K562 (cell line): ENCODE measurements around the gene MPL. TPM values are rescaled to one million over a fixed set of nuclear protein-coding genes. Genes with fewer than 3 reads are reported as not detected.

Experiments
- ATAC-seq: fragments of 200-7000 bp; cut with Tn5 transposase; 3 replicates; pipeline ENCODE4 v1.9.1; 2020; ENCODE audit warnings: moderate library complexity
- BruUV-seq: library from RNA; stranded (reverse); fragments of 400-500 nt; replicated peaks from 2 replicates; lab custom pipeline; 2021; lab: Mats Ljungman, UMichigan
- CTCF ChIA-PET: fragments of 300-600 bp; formaldehyde crosslinking; extraction: SDS; loops from one replicate; lab custom pipeline; 2021; ENCODE audit warnings: low intra/inter-chr PET ratio; lab: Yijun Ruan, JAX
- POLR2A ChIA-PET: fragments of 300-600, 350-650 bp; sonication (Branson Sonifier 250); formaldehyde crosslinking; extraction: SDS; loops from one replicate; lab custom pipeline; 2021; ENCODE audit warnings: antibody characterized with exemption, inconsistent platforms; lab: Yijun Ruan, JAX
- DNase-seq, 4 experiments: peaks; one replicate each; pipeline versions ENCODE4 v3.0.0 to v3.0.0-alpha.2; 2011 to 2018; ENCODE audit warnings: low spot score in 3 of 4, mixed read lengths in 3 of 4; ENCODE audit errors: extremely low read depth in 1 of 4
- FAIRE-seq: peaks from 2 replicates; lab custom pipeline; 2011; peaks lifted over from hg19 to GRCh38; lab: Jason Lieb, UNC
- H2AFZ ChIP-seq: 2 replicates; pipeline ENCODE4 v1.6.0; 2011; ENCODE audit warnings: low read depth, low read length, control low read depth, inconsistent platforms
- H3K27ac ChIP-seq: fragments of 200-600 bp; 3 replicates; pipeline ENCODE4 v1.8.0; 2011; ENCODE audit warnings: low read depth, mild to moderate bottlenecking, control low read depth, inconsistent platforms, low read length, moderate library complexity, mixed read lengths; ENCODE audit errors: extremely low read depth
- H3K27me3 ChIP-seq, 2 experiments: fragments of 300-600 bp in 1 of 2; 2 replicates in 1 of 2; 3 replicates in 1 of 2; pipeline versions ENCODE4 v1.6.0 to v1.8.0; 2011; ENCODE audit warnings: inconsistent platforms in 2 of 2, low read length in 2 of 2, mild to moderate bottlenecking in 1 of 2, mixed read lengths in 1 of 2, moderate library complexity in 1 of 2; ENCODE audit not compliant: control insufficient read depth in 2 of 2, insufficient read depth in 2 of 2
- H3K36me3 ChIP-seq: fragments of 300-600 bp; 3 replicates; pipeline ENCODE4 v1.8.0; 2011; ENCODE audit warnings: mild to moderate bottlenecking, low read length, inconsistent platforms; ENCODE audit not compliant: control insufficient read depth, insufficient read depth
- H3K4me1 ChIP-seq, 2 experiments: fragments of 200-600 bp in 1 of 2; replicated peaks in 1 of 2; 2 replicates in 1 of 2; 3 replicates in 1 of 2; pipeline versions ENCODE4 v1.5.1 to v1.8.0; 2011; ENCODE audit warnings: inconsistent platforms in 2 of 2, low read length in 2 of 2, mild to moderate bottlenecking in 1 of 2, mixed read lengths in 1 of 2, moderate library complexity in 1 of 2; ENCODE audit not compliant: control insufficient read depth in 2 of 2, insufficient read depth in 2 of 2
- H3K4me2 ChIP-seq: 2 replicates; pipeline ENCODE4 v1.6.1; 2011; ENCODE audit warnings: low read length, control low read depth, inconsistent platforms, mixed read lengths; ENCODE audit not compliant: insufficient read depth
- H3K4me3 ChIP-seq: fragments of 200-600 bp; sonication (generic), shearing (Covaris generic); 2 replicates; pipeline ENCODE4 v1.5.1; 2016; ENCODE audit warnings: control low read depth, inconsistent platforms
- H3K79me2 ChIP-seq: fragments of 200-600 bp; 3 replicates; pipeline ENCODE4 v1.8.0; 2011; ENCODE audit warnings: low read length, inconsistent platforms; ENCODE audit not compliant: control insufficient read depth, insufficient read depth
- H3K9ac ChIP-seq, 2 experiments: 2 replicates each; pipeline versions ENCODE4 v1.6.0 to v1.6.1; 2011; ENCODE audit warnings: low read depth in 2 of 2, low read length in 2 of 2, control low read depth in 1 of 2, inconsistent platforms in 1 of 2, mild to moderate bottlenecking in 1 of 2, mixed read lengths in 1 of 2; ENCODE audit not compliant: insufficient read depth in 1 of 2
- H3K9me1 ChIP-seq: one replicate; pipeline ENCODE4 v1.6.0; 2011; ENCODE audit warnings: inconsistent platforms, mild to moderate bottlenecking, low read length, moderate library complexity; ENCODE audit not compliant: control insufficient read depth, insufficient read depth
- H3K9me3 ChIP-seq: replicated peaks from 2 replicates; pipeline ENCODE4 v1.5.1; 2011; ENCODE audit warnings: low read depth, low read length, inconsistent platforms; ENCODE audit not compliant: control insufficient read depth, insufficient read depth
- H4K20me1 ChIP-seq: replicated peaks from 2 replicates; pipeline ENCODE4 v1.6.1; 2011; ENCODE audit warnings: low read length, inconsistent platforms, mixed read lengths; ENCODE audit not compliant: control insufficient read depth, insufficient read depth
- CEBPB ChIP-seq: fragments of 450-650 bp; IDR thresholded peaks from 2 replicates; pipeline ENCODE4 v1.6.1; 2016; ENCODE audit warnings: missing genetic modification characterization, missing compliant biosample characterization
- EZH2 ChIP-seq: IDR thresholded peaks from 2 replicates; pipeline ENCODE4 v1.6.1; 2012; ENCODE audit warnings: low read depth, mild to moderate bottlenecking, inconsistent platforms, low read length, borderline replicate concordance
- NR2F6 ChIP-seq: fragments of 450-650 bp; formaldehyde crosslinking; IDR thresholded peaks from 2 replicates; pipeline ENCODE4 v1.4.0; 2020; ENCODE audit warnings: mild to moderate bottlenecking
- ZNF57 ChIP-seq: fragments of 450-650 bp; formaldehyde crosslinking; IDR thresholded peaks from 2 replicates; pipeline ENCODE4 v1.4.0; 2020; ENCODE audit warnings: mild to moderate bottlenecking, moderate library complexity
- WGBS: fragments of 100-300 bp; shearing (Covaris generic); methylation state at CpG from one replicate; pipeline ENCODE4 v1.1.6; 2016; ENCODE audit warnings: low coverage, mixed read lengths; ENCODE audit not compliant: insufficient coverage; ENCODE audit errors: missing lambda C conversion rate; 5-methylcytosine and 5-hydroxymethylcytosine counted together
- in situ Hi-C: fragments of 300-500 bp; cut with MboI; formaldehyde crosslinking; loops from 4 replicates; pipeline ENCODE4 v1.15.0; 2018; ENCODE audit warnings: inconsistent platforms, mixed read lengths
- intact Hi-C: fragments of 100-400 bp; cut with micrococcal nuclease; formaldehyde crosslinking; loops from 2 replicates; pipeline ENCODE4 v1.14.2; 2022
- polyA plus RNA-seq, 8 experiments: library from polyadenylated mRNA; depleted of rRNA in 4 of 8; stranded (reverse) in 5 of 8; unstranded in 3 of 8; fragments of >200 nt; fragmentation: Nextera tagmentation in 2 of 8; fragmentation: Illumina TruSeq in 1 of 8; extraction: Ambion mirVana in 2 of 8; extraction: Trizol in 1 of 8; gene quantifications; 2 replicates each; pipeline versions ENCODE4 v1.2.1 to v1.2.3, GENCODE V29; 2011 to 2014; ENCODE audit warnings: inconsistent platforms in 1 of 8, missing spikeins in 1 of 8
- total RNA-seq, 7 experiments: library from RNA; depleted of rRNA in 6 of 7; stranded (reverse); fragments of >200 nt in 6 of 7; fragmentation: Illumina TruSeq in 2 of 7; extraction: Trizol in 2 of 7; gene quantifications; 2 replicates each; pipeline versions ENCODE4 v1.2.1 to v1.2.3, GENCODE V29; 2011 to 2021; ENCODE audit warnings: low replicate concordance in 1 of 7
- TF ChIP-seq, protein P1 (sequence below): sonication (generic); formaldehyde crosslinking; IDR thresholded peaks from 2 replicates; pipeline ENCODE4 v1.8.0; 2022; ENCODE audit warnings: mild to moderate bottlenecking, low read depth, missing genetic modification reagents

The MPL gene
- total and polyA plus RNA-seq, 9 of the 15 experiments (the other 6 are each of a cell fraction or from before 2014, with no cell fraction given): not detected

DNA sequence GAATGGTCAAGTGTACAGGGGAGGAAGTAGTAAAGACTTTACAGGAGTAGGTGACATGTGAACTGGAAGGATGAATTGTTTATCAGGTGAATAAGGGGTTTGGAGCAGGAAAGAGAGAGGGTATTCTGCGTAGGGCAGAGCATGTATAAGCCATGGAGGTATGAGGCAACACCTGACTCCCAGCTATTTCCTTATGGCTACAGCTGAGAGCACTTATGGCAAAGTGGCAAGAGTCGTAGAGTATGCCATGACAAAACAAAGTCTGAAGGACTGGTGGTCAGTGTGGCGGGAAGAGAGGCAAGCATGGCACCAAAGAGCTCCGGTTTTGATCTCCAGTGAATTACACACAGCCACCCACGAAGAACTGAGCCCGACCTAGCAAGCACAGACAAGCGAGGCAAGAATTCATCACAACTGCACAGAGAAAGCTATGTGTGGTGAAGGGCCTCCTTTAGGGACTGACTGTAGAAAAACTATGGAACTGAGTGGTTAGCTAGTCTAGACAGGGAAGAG is 39.2 kb downstream of the MPL start:
- intact Hi-C loops: no loop called here
- H3K4me3 ChIP-seq: no peak overlapping the region
- FAIRE-seq (no peak), DNase-seq (no peak)
- no peak overlapping the region for H2AFZ ChIP-seq
- H4K20me1 ChIP-seq: 0 out of 2 replicates have a peak, but pooled peaks cover 3% of the 10 kb centered on the region
- H3K27me3 ChIP-seq: no peaks in the 10 kb centered on the region
- in situ Hi-C loops: no loop called here
- TF ChIP-seq NR2F6 (CRISPR knock-in tag) (no peak), ZNF57 (CRISPR knock-in tag) (no peak), EZH2 (no peak), CEBPB (no peak)
- TF ChIP-seq, protein P1, sequence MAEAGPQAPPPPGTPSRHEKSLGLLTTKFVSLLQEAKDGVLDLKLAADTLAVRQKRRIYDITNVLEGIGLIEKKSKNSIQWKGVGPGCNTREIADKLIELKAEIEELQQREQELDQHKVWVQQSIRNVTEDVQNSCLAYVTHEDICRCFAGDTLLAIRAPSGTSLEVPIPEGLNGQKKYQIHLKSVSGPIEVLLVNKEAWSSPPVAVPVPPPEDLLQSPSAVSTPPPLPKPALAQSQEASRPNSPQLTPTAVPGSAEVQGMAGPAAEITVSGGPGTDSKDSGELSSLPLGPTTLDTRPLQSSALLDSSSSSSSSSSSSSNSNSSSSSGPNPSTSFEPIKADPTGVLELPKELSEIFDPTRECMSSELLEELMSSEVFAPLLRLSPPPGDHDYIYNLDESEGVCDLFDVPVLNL (CRISPR knock-in tag): no peak
- TF ChIP-seq, all 486 proteins: peak for 0
- no peak overlapping the region for H3K4me2 ChIP-seq
- no peaks in the 10 kb centered on the region for H3K9me3 ChIP-seq
- peaks cover 0 to 11% of the 10 kb centered on the region in 2 experiments; a peak in 2 of 5 replicates for H3K4me1 ChIP-seq
- H3K36me3 ChIP-seq: peaks cover 3% of the 10 kb centered on the region; the same call in 1 of the 3 replicates
- H3K27ac ChIP-seq: no peak overlapping the region
- H3K79me2 ChIP-seq: no peaks in the 10 kb centered on the region
- ChIA-PET POLR2A (interaction anchor here (0.6 to 7.2 kb wide), 6 partner anchors 9 to 74 kb away, joined by 3 to 72 read pairs (median 4); partner anchors contain the start of genes CDC20, ELOVL1, MED8 and SZT2), CTCF (no interaction called here)
- H3K9ac ChIP-seq: peak overlapping the region in 1 of 2 experiments; percentile 14; a peak in 1 of 4 replicates
- no peak for ATAC-seq
- H3K9me1 ChIP-seq: peaks cover 3% of the 10 kb centered on the region
- WGBS: 58% methylated on average over 7 of the region's 7 CpGs
- no TSS peak for BruUV-seq
